ENCODE measurements around the gene SRP19.

GRCh38 chr5:112886975-112887374 lies 25.9 kb downstream of the SRP19 start:
- TF ChIP-seq CTCF (IDR thresholded peaks at IDR 0.05 in 2 of 3, conservative IDR thresholded peaks at IDR 0.05 in 1 of 3; ENCODE audit: control insufficient read depth in 2 of 3, extremely low read depth in 1 of 3, insufficient read depth in 1 of 3, low read depth in 3 of 3, low read length in 3 of 3): no peak
- no peak for TF ChIP-seq ZZZ3 (IDR thresholded peaks at IDR 0.05; ENCODE audit: control insufficient read depth, insufficient read length, low read depth)
- no peak for TF ChIP-seq PML (IDR thresholded peaks at IDR 0.05; ENCODE audit: low read length)
- no peak for TF ChIP-seq POLR2A (IDR thresholded peaks at IDR 0.05; ENCODE audit: low read depth, low read length)
- no peak for TF ChIP-seq ZSCAN29 (IDR thresholded peaks at IDR 0.05)
- no peak for TF ChIP-seq ZBTB33 (IDR thresholded peaks at IDR 0.05)
- no peak for TF ChIP-seq STAT3 (IDR thresholded peaks at IDR 0.05; ENCODE audit: low read depth, low read length)
- TF ChIP-seq EGR1 (IDR thresholded peaks at IDR 0.05; ENCODE audit: borderline replicate concordance in 1 of 2, low read depth in 2 of 2, low read length in 2 of 2): no peak
- no peak for TF ChIP-seq CBFB (IDR thresholded peaks at IDR 0.05; ENCODE audit: low read depth)

Data from GM12878 (cell line).